ENCODE measurements around the gene MARCHF10. TPM values are rescaled to one million over a fixed set of nuclear protein-coding genes. Genes with fewer than 3 reads are reported as not detected.

Gene MARCHF10
- total and polyA plus RNA-seq, 7 donors, result 0.09 to 2.1 (median 0.71) TPM; not detected in 2

- Histone ChIP-seq H3K27me3 (no peaks in the 10 kb centered on the region), H3K36me3 (no peaks in the 10 kb centered on the region), H3K27ac (no peak overlapping the region), H3K4me1 (no peaks in the 10 kb centered on the region), H3K4me3 (no peak overlapping the region), H3K9me3 (no peaks in the 10 kb centered on the region)
- 94% methylated on average over 4 of the region's 4 CpGs for WGBS, 2 donors
- no peak for TF ChIP-seq EP300 (IDR thresholded peaks at IDR 0.05)
- TF ChIP-seq POLR2A (IDR thresholded peaks at IDR 0.05), result no peak
- TF ChIP-seq POLR2AphosphoS5 (IDR thresholded peaks at IDR 0.05), result no peak
- no peak for TF ChIP-seq CTCF (IDR thresholded peaks at IDR 0.05)
- intact Hi-C loops (cut with DNase I), result no loop called here
- peak; percentile 34 for DNase-seq
Measured at GRCh38 chr17:62672957-62673356, 135.2 kb downstream of the MARCHF10 start.

GRCh38 chr17:62671553-62671952 is 136.6 kb downstream of the MARCHF10 start:
- no peaks in the 10 kb centered on the region for H3K4me1 ChIP-seq
- TF ChIP-seq POLR2A (IDR thresholded peaks at IDR 0.05) (no peak), EP300 (IDR thresholded peaks at IDR 0.05) (no peak), POLR2AphosphoS5 (IDR thresholded peaks at IDR 0.05) (no peak), CTCF (IDR thresholded peaks at IDR 0.05) (no peak)
- 24 to 75% methylated on average over 14 of the region's 14 CpGs for WGBS, 2 donors
- DNase-seq, result peak; percentile 63
- H3K27me3 ChIP-seq, result no peaks in the 10 kb centered on the region
- H3K4me3 ChIP-seq, result no peak overlapping the region
- H3K9me3 ChIP-seq, result no peaks in the 10 kb centered on the region
- no peak overlapping the region for H3K27ac ChIP-seq
- no peaks in the 10 kb centered on the region for H3K36me3 ChIP-seq
- intact Hi-C loops (cut with DNase I), result no loop called here

GRCh38 chr17:62670202-62670821 is 137.8 kb downstream of the MARCHF10 start:
- no peaks in the 10 kb centered on the region for H3K4me1 ChIP-seq
- no peak for TF ChIP-seq POLR2A (IDR thresholded peaks at IDR 0.05)
- no peak for TF ChIP-seq POLR2AphosphoS5 (IDR thresholded peaks at IDR 0.05)
- no peak for TF ChIP-seq CTCF (IDR thresholded peaks at IDR 0.05)
- no peak for TF ChIP-seq EP300 (IDR thresholded peaks at IDR 0.05)
- H3K9me3 ChIP-seq, result no peaks in the 10 kb centered on the region
- no peak overlapping the region for H3K4me3 ChIP-seq
- intact Hi-C loops (cut with DNase I), result no loop called here
- H3K27me3 ChIP-seq, result no peaks in the 10 kb centered on the region
- no peaks in the 10 kb centered on the region for H3K36me3 ChIP-seq
- peak; percentile 58 for DNase-seq
- WGBS, 2 donors, result 84% methylated on average over 24 of the region's 24 CpGs
- no peak overlapping the region for H3K27ac ChIP-seq

GRCh38 chr17:62668091-62668804 is 139.9 kb downstream of the MARCHF10 start:
- TF ChIP-seq CTCF (IDR thresholded peaks at IDR 0.05) (no peak), EP300 (IDR thresholded peaks at IDR 0.05) (no peak), POLR2A (IDR thresholded peaks at IDR 0.05) (no peak), POLR2AphosphoS5 (IDR thresholded peaks at IDR 0.05) (no peak)

More at GRCh38 chr17:62668091-62668804, 139.9 kb downstream of the MARCHF10 start:
- no peak overlapping the region for H3K27ac ChIP-seq
- H3K36me3 ChIP-seq, result no peaks in the 10 kb centered on the region
- no peaks in the 10 kb centered on the region for H3K27me3 ChIP-seq
- H3K9me3 ChIP-seq, result no peaks in the 10 kb centered on the region
- intact Hi-C loops (cut with DNase I), result no loop called here
- DNase-seq, result no peak
- H3K4me3 ChIP-seq, result no peak overlapping the region
- 76 to 85% methylated on average over 10 of the region's 10 CpGs for WGBS, 2 donors
- H3K4me1 ChIP-seq, result no peaks in the 10 kb centered on the region
